Measurements from ENCODE around the gene SYNPR. TPM values are rescaled to one million over a fixed set of nuclear protein-coding genes. Genes with fewer than 3 reads are reported as not detected.

Gene SYNPR
- total RNA-seq, 1 donor from 2014 or later, result not detected

- intact Hi-C loops (cut with micrococcal nuclease), result no loop called here
Measured at GRCh38 chr3:63304421-63304820, 26.3 kb downstream of the SYNPR start.

- intact Hi-C loops (cut with micrococcal nuclease), result no loop called here
Measured at GRCh38 chr3:63308072-63308471, 30.0 kb downstream of the SYNPR start.

- intact Hi-C loops (cut with micrococcal nuclease), result no loop called here
Measured at GRCh38 chr3:63309768-63310167, 31.7 kb downstream of the SYNPR start.

- intact Hi-C loops (cut with micrococcal nuclease), result no loop called here
Measured at GRCh38 chr3:63323766-63324165, 45.7 kb downstream of the SYNPR start.

DNA sequence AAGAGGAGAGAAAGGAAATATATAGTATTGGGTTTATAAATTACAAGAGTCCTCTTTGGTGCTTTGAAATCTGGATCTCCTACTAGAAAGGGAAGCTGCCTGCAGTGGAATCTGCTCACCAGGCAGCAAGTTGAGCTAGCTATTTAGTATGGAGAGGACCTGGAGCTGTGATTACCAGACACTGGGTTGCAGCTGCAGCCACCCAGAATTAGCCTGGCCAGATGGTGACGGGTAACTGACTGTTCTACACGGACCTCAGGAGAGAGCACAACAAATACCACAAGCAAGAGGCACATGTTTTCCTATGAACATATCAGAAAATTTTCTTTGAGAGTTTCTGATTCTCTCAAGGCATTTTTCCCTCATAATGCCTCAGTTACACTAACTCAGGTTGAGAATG, 46.5 kb downstream of the SYNPR start:
- intact Hi-C loops (cut with micrococcal nuclease), result no loop called here

GRCh38 chr3:63325386-63325785, 47.3 kb downstream of the SYNPR start:
- intact Hi-C loops (cut with micrococcal nuclease), result no loop called here

- intact Hi-C loops (cut with micrococcal nuclease), result no loop called here
Measured at GRCh38 chr3:63328365-63328764, 50.3 kb downstream of the SYNPR start.

- intact Hi-C loops (cut with micrococcal nuclease), result loop anchor here (5.0 kb wide), 1 partner anchor 709 kb away; no protein-coding TSS in a partner anchor
Measured at GRCh38 chr3:63331520-63331919, 53.4 kb downstream of the SYNPR start.

GRCh38 chr3:63333815-63334214, 55.7 kb downstream of the SYNPR start:
- intact Hi-C loops (cut with micrococcal nuclease), result loop anchor here (5.0 kb wide), 1 partner anchor 712 kb away; no protein-coding TSS in a partner anchor

DNA sequence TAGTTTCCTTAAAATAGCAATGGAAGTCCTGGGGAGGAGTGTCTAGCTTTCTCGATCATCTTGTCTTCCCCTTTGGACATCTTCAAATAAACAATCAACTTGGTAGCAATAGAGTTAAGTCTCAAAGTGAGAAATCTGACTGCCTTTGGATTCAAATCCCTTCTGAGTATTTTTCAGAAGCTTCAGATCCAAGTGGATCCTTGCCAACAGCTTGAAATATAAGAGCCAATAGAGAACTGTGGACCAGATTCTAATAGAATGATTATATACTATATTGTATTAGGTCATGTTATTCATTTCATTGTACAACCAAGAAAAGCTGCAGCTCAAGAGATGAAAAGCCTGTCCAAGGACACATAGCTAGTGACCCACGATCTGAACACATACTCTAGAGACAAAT, 60.2 kb downstream of the SYNPR start:
- intact Hi-C loops (cut with micrococcal nuclease), result no loop called here

- intact Hi-C loops (cut with micrococcal nuclease), result no loop called here
Measured at GRCh38 chr3:63343674-63344073, 65.6 kb downstream of the SYNPR start.

DNA sequence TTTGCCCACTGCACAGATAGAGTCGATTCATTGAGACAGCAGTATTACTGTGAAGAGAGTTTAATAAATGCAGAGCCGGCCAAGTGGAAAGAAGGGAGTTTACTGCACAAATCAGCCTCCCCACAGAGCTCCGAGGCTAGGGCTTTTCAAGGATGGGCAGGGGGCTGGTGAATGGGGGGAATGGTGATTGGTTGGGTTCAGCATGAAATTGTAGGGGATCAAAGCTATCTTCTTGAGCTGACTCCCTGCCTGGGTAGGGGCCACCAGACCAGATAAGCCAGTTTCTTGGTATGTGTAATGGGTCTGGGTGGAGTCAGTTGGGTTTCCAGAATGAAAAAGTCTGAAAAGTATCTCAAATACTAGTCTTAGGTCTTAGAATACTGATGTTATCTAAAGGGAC, 66.6 kb downstream of the SYNPR start:
- intact Hi-C loops (cut with micrococcal nuclease), result no loop called here

GRCh38 chr3:63349583-63350573, 71.8 kb downstream of the SYNPR start:
- intact Hi-C loops (cut with micrococcal nuclease), result no loop called here

- intact Hi-C loops (cut with micrococcal nuclease), result loop anchor here (1.0 kb wide), 1 partner anchor 467 kb away; no protein-coding TSS in a partner anchor
Measured at GRCh38 chr3:63351159-63352007, 73.3 kb downstream of the SYNPR start.

DNA sequence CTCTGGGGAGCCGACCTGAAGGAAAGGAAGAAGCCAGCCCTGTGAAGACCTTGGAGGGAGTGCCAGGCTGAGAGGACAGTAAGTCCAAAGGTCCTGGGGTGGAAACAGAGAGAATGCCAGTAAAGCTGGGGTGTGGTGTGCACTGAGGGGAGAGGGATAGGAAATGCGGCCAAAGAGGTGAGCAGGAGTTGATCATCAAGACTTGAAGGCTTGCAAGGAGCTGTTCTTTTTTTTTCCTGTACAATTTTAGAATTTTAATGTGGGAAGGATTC, 73.8 kb downstream of the SYNPR start:
- intact Hi-C loops (cut with micrococcal nuclease), result no loop called here

DNA sequence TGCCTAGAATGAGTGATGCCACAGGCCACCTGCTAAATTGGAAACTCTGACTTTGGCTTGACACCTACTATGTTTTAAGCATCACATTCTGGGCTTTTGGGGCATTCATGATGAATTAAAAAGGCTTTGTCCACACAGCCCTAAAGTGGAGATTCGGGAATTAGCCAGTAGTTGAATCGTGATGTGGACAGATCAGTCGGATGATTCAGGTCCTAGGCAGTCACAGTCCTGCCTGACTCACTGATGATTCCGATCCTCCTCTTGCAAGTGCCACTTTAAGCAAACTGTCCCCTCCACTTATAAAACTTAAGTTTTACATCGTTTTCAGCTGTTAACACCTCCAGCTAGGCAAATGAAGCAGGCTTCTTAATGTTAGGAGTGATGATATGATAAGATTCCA, 75.3 kb downstream of the SYNPR start:
- intact Hi-C loops (cut with micrococcal nuclease), result no loop called here

GRCh38 chr3:63354160-63354559, 76.1 kb downstream of the SYNPR start:
- intact Hi-C loops (cut with micrococcal nuclease), result no loop called here

DNA sequence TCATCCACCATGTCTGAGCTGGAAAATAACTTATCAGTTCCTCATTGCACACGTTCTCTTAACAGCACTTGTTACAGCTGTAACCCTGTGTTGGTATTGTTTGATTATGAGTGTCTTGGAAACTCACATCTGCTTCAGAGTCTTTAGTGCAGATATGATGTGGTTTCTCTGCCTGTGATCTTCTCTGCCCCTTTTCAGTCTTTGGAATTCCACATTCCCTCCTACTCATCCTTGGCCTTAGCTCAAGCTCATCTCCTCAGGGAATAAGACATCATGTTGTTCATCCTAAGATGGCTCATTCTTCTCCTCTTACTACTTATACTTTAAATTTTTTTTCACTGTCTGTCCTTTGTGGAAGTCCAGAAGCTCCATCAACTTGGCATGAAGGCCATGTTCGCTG, 77.7 kb downstream of the SYNPR start:
- intact Hi-C loops (cut with micrococcal nuclease), result no loop called here

GRCh38 chr3:63364495-63364894, 86.4 kb downstream of the SYNPR start:
- intact Hi-C loops (cut with micrococcal nuclease), result no loop called here

GRCh38 chr3:63364910-63365309, 86.8 kb downstream of the SYNPR start:
- intact Hi-C loops (cut with micrococcal nuclease), result no loop called here

DNA sequence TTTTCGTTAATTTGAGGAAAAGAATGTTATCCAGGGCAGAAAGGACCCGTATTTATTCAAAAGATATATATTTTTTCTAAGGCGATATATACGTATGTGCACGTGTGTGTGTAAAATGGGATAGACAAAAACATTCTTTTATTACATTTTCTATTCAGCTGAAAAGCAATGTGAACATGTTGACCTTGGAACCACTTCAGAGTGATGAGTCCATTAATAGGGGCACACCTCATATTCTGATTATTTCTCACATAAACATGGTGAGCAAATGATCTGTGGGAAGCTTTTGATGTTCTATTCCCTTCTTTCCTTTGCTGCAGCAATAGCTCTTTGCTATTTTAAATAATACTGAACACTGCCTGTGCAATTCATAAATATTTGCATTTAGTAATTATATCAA, 87.6 kb downstream of the SYNPR start:
- intact Hi-C loops (cut with micrococcal nuclease), result no loop called here

DNA sequence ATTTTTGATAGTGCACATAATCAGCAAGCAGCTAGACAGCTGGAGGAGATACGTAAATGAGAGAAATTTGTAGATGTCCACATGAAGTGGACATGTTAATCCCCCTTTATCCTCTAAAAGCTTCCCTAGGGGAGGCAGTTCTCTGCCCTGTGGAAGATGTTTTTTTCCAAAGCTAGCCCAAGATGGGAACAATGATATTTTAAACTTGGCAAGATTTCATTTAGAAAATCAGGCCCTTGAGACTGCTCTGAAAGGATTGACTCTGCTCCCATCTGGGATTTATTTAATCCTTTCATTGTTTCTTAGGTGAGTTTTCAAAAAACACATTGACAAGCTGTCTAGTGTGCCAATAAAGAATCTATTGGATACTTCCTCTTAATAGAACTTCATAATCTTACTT, 92.0 kb downstream of the SYNPR start:
- intact Hi-C loops (cut with micrococcal nuclease), result no loop called here

All from T-helper 2 cell treated with Interferon-gamma antibody and Interleukin-4, amounts not matched to agents 100 ng/mL and 5 ng/mL, for 36 hours (primary cell).